Ovary (tissue), 9 donors: ENCODE measurements around the gene MYBL2. TPM values are rescaled to one million over a fixed set of nuclear protein-coding genes. Genes with fewer than 3 reads are reported as not detected.

Source experiments
- DNase-seq, 5 donors: peaks; one replicate each; pipeline ENCODE4 v3.0.0-alpha.2; 2019 to 2020
- H3K27ac ChIP-seq, 2 donors: fragments of 200-600 bp; one replicate each; pipeline versions ENCODE4 v1.5.1 to v1.8.0; 2019 to 2022
- H3K27me3 ChIP-seq: fragments of 200-600 bp; one replicate; pipeline ENCODE4 v1.8.0; 2022
- H3K36me3 ChIP-seq: fragments of 200-600 bp; sonication (generic); one replicate; pipeline ENCODE4 v1.5.1; 2019
- H3K4me1 ChIP-seq: one replicate; pipeline ENCODE4 v1.8.1; 2013; ENCODE audit warnings: mild to moderate bottlenecking, moderate library complexity; ENCODE audit not compliant: insufficient read depth
- H3K4me3 ChIP-seq: fragments of 200-600 bp; sonication (generic); one replicate; pipeline ENCODE4 v1.5.1; 2017
- H3K9me3 ChIP-seq, 2 donors: fragments of 200-600 bp in 1 of 2; sonication (generic) in 1 of 2; one replicate each; pipeline versions ENCODE4 v1.5.1 to v1.8.1; 2013 to 2019; ENCODE audit warnings: mild to moderate bottlenecking in 1 of 2, moderate library complexity in 1 of 2
- CTCF ChIP-seq, 3 donors: fragments of 450-650 bp in 2 of 3; fragments of 200-600 bp in 1 of 3; IDR thresholded peaks; one replicate each; pipeline versions ENCODE4 v1.5.1 to v1.8.0; 2016 to 2022; ENCODE audit warnings: antibody characterized with exemption in 3 of 3, mild to moderate bottlenecking in 1 of 3
- EP300 ChIP-seq: sonication (generic); formaldehyde crosslinking; IDR thresholded peaks from one replicate; pipeline ENCODE4 v1.6.1; 2017; ENCODE audit warnings: antibody characterized with exemption
- POLR2A ChIP-seq: fragments of 450-650 bp; IDR thresholded peaks from one replicate; pipeline ENCODE4 v1.6.1; 2017; ENCODE audit warnings: antibody characterized with exemption, mild to moderate bottlenecking, moderate library complexity
- WGBS, 3 donors: extraction: QIAGEN DNeasy Blood & Tissue Kit in 1 of 3; methylation state at CpG; one replicate each; pipeline versions ENCODE4 v1.1.5 to v1.1.7; 2013 to 2017; 5-methylcytosine and 5-hydroxymethylcytosine counted together
- intact Hi-C, 4 donors: fragments of 100-400 bp; cut with DNase I; formaldehyde crosslinking; loops; one replicate each; pipeline versions ENCODE4 v1.11.0 to v1.15.1; 2022 to 2023
- polyA plus RNA-seq, 2 donors: library from polyadenylated mRNA; stranded (reverse); fragments of 200-250 nt in 1 of 2; fragments of 350-450 nt in 1 of 2; fragmentation: Illumina TruSeq in 1 of 2; extraction: RNeasy Lipid Tissue Mini Kit (QIAGEN cat#74804) in 1 of 2; gene quantifications; one replicate each; pipeline ENCODE4 v1.2.3, GENCODE V29; 2013 to 2014
- total RNA-seq, 7 donors: library from RNA; depleted of rRNA in 2 of 7; stranded (reverse); fragments of >200 nt in 2 of 7; fragmentation: NEBNext Ultra II Directional in 3 of 7; extraction: Animal tissue kit (Norgen Biotek cat#: 25700) in 3 of 7; gene quantifications; one replicate each; pipeline versions ENCODE4 v1.1.0 to v1.2.4, GENCODE V29; 2016 to 2023
- donor health status: DM: no; HTN: no; CAD: no; lungs with moderate emphysema.
- donor health status: DM: no; HTN: no; CAD: no.
- donor health status: Bipolar disorder and iron deficiency.
- donor health status: DM: yes; HTN: yes; CAD: no.
- donor health status: DM: no; HTN: no; CAD: no.
- donor health status: DM: yes; HTN: yes; CAD: no.

The MYBL2 gene
- total and polyA plus RNA-seq, 9 donors = 0.11 to 1.6 (median 0.87) TPM; not detected in 3

- Histone ChIP-seq H3K27ac (no peak overlapping the region), H3K36me3 (no peaks in the 10 kb centered on the region), H3K4me1 (no peaks in the 10 kb centered on the region), H3K4me3 (no peak overlapping the region), H3K9me3 (no peaks in the 10 kb centered on the region), H3K27me3 (no peaks in the 10 kb centered on the region)
- TF ChIP-seq CTCF (IDR thresholded peaks at IDR 0.05) (no peak), EP300 (no peak), POLR2A (no peak)
- 82 to 86% (median 83%) methylated on average over 9 of the region's 9 CpGs for WGBS, 3 donors
- DNase-seq = no peak
- intact Hi-C loops = no loop called here
These were observed 43.6 kb downstream of the MYBL2 start for GRCh38 chr20:43710370-43711044.

DNA sequence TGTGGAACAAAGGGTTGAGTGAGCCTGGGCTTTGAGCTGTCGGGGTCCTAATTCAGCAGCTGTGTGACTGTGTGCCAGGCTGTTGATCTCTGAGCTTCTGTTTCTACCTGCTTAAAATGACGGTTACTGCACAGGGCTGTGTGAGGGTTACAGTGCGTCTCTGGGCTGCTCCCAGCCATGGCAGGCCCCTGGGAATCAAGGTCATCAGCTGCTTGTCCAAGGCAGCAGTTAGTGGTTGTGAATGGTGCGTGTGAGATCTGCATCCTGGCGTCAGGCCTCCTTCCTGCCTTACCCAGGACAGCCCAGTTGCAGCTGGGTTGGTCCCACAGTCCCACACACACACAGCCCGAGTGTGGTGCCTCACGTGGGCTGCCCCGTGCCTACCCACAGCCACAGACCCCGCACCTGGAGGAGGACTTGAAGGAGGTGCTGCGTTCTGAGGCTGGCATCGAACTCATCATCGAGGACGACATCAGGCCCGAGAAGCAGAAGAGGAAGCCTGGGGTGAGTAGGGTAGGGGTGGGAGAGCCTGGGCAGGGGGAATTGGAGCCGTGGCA is 44.3 kb downstream of the MYBL2 start:
- Histone ChIP-seq H3K4me3 (no peak overlapping the region), H3K27me3 (no peaks in the 10 kb centered on the region), H3K27ac (no peak overlapping the region), H3K4me1 (no peaks in the 10 kb centered on the region), H3K36me3 (no peaks in the 10 kb centered on the region), H3K9me3 (no peaks in the 10 kb centered on the region)
- DNase-seq = no peak
- TF ChIP-seq POLR2A (no peak), CTCF (IDR thresholded peaks at IDR 0.05) (no peak), EP300 (no peak)
- intact Hi-C loops = no loop called here
- WGBS, 3 donors = 86 to 91% (median 87%) methylated on average over 15 of the region's 15 CpGs

DNA sequence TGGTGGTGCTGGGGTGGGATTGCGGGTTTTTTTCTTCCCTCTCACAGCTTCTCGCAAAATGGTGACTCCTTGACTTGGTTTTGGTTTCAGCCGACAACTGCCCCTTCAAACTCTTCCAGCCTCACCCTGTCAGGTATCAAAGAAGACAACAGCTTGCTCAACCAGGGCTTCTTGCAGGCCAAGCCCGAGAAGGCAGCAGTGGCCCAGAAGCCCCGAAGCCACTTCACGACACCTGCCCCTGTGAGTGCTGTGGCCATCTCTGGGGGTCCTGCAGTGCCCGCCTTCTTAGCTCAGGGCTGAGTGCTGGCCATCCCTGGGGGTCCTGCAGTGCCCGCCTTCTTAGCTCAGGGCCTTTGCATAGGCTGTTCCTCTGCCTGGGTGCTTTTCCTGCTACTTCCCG is 48.1 kb downstream of the MYBL2 start:
- Histone ChIP-seq H3K4me1 (no peaks in the 10 kb centered on the region), H3K27ac (no peak overlapping the region), H3K4me3 (no peak overlapping the region), H3K9me3 (no peaks in the 10 kb centered on the region), H3K36me3 (no peaks in the 10 kb centered on the region), H3K27me3 (no peaks in the 10 kb centered on the region)
- 97 to 99% (median 98%) methylated on average over 9 of the region's 9 CpGs for WGBS, 3 donors
- intact Hi-C loops = no loop called here
- TF ChIP-seq CTCF (IDR thresholded peaks at IDR 0.05) = no peak
- TF ChIP-seq POLR2A = no peak
- TF ChIP-seq EP300 = no peak
- DNase-seq = no peak

- intact Hi-C loops = no loop called here
- 88 to 93% (median 91%) methylated on average over 6 of the region's 6 CpGs for WGBS, 3 donors
- Histone ChIP-seq H3K27ac (no peak overlapping the region), H3K4me1 (no peaks in the 10 kb centered on the region), H3K9me3 (no peaks in the 10 kb centered on the region), H3K36me3 (no peaks in the 10 kb centered on the region), H3K27me3 (no peaks in the 10 kb centered on the region), H3K4me3 (no peak overlapping the region)
- TF ChIP-seq POLR2A = no peak
- no peak for TF ChIP-seq CTCF (IDR thresholded peaks at IDR 0.05)
- no peak for TF ChIP-seq EP300
- no peak for DNase-seq
These were observed 48.6 kb downstream of the MYBL2 start for GRCh38 chr20:43715511-43715910.
